Testis (tissue), 2 donors: ENCODE measurements around the gene SPTBN4.

Source experiments
- POLR2A ChIP-seq: fragments of 450-650 bp; IDR thresholded peaks from one replicate; pipeline ENCODE4 v1.6.1; 2017; ENCODE audit warnings: antibody characterized with exemption, mild to moderate bottlenecking, moderate library complexity
- TF ChIP-seq, protein P1 (sequence below), 3 experiments: fragments of 450-650 bp in 2 of 3; fragments of 200-600 bp in 1 of 3; sonication (generic) in 1 of 3; IDR thresholded peaks; one replicate each; pipeline ENCODE4 v1.5.1; 2016 to 2019; ENCODE audit warnings: antibody characterized with exemption in 3 of 3, mild to moderate bottlenecking in 2 of 3, moderate library complexity in 1 of 3

DNA sequence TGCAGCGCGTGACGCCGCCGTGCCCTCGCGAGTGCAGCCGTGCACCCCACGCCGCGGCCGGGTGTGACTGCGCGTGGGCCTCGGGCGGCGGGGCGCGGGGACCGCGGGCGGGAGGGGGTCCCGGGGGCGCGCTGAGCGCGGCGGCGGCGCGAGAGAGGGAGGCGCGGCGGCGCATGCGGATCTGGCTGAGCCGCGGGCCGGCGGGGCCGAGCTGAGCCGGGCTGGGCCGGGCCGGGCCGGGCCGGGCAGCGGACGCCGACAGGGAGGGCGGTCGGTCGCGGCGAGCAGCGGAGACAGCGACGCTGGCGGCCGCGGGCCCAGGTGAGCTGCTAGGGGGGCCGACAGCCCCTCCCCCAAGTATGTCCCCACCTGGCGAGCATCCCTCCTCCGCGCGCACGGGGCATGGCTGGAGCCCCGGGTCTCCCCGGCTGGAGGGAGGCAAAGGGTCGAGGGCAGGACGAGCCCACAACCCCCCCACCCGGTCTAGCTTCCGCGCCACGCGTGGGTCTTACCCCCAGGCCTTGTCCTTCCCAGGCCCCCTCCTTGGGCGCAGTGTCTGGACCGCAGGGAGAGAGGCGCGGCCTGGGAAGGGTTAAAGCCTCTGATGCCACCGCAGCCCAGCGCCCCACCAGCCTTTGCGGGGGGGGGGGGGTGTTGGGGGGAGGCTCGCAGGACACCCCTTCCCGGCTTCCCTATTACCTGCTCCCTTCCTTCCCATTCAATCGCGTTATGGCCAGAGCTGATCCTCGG is at the start of gene SPTBN4:
- TF ChIP-seq, protein P1, sequence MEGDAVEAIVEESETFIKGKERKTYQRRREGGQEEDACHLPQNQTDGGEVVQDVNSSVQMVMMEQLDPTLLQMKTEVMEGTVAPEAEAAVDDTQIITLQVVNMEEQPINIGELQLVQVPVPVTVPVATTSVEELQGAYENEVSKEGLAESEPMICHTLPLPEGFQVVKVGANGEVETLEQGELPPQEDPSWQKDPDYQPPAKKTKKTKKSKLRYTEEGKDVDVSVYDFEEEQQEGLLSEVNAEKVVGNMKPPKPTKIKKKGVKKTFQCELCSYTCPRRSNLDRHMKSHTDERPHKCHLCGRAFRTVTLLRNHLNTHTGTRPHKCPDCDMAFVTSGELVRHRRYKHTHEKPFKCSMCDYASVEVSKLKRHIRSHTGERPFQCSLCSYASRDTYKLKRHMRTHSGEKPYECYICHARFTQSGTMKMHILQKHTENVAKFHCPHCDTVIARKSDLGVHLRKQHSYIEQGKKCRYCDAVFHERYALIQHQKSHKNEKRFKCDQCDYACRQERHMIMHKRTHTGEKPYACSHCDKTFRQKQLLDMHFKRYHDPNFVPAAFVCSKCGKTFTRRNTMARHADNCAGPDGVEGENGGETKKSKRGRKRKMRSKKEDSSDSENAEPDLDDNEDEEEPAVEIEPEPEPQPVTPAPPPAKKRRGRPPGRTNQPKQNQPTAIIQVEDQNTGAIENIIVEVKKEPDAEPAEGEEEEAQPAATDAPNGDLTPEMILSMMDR (IDR thresholded peaks at IDR 0.05): no peak
- TF ChIP-seq POLR2A: no peak
